SJSA1 (cell line): Measurements from ENCODE around the gene NT5DC1. TPM values are rescaled to one million over a fixed set of nuclear protein-coding genes. Genes with fewer than 3 reads are reported as not detected.

Source experiments
- DNase-seq, 2 experiments: peaks; one replicate each; pipeline ENCODE4 v3.0.0-alpha.2; 2015 to 2020; ENCODE audit warnings: low spot score in 2 of 2, low read depth in 1 of 2
- H3K27ac ChIP-seq: fragments of 250-450 bp; sonication (Bioruptor Pico); 2 replicates; pipeline ENCODE4 v1.5.1; 2020; ENCODE audit warnings: mild to moderate bottlenecking, moderate library complexity
- H3K27me3 ChIP-seq: fragments of 250-450 bp; sonication (Bioruptor Pico); replicated peaks from 2 replicates; pipeline ENCODE4 v1.5.1; 2020; ENCODE audit warnings: mild to moderate bottlenecking, moderate library complexity
- H3K36me3 ChIP-seq: fragments of 250-450 bp; sonication (Bioruptor Pico); 2 replicates; pipeline ENCODE4 v1.5.1; 2020; ENCODE audit warnings: mild to moderate bottlenecking
- H3K4me1 ChIP-seq: fragments of 250-450 bp; sonication (Bioruptor Pico); replicated peaks from 2 replicates; pipeline ENCODE4 v1.6.1; 2021; ENCODE audit warnings: mild to moderate bottlenecking
- H3K4me3 ChIP-seq: fragments of 250-450 bp; sonication (Bioruptor Pico); 2 replicates; pipeline ENCODE4 v1.5.1; 2020; ENCODE audit warnings: mild to moderate bottlenecking
- H3K9me3 ChIP-seq: fragments of 250-450 bp; sonication (Bioruptor Pico); replicated peaks from 2 replicates; pipeline ENCODE4 v1.5.1; 2020; ENCODE audit warnings: mild to moderate bottlenecking
- total RNA-seq: library from RNA; depleted of rRNA; stranded (reverse); fragments of >200 nt; shearing (Covaris generic); gene quantifications from 2 replicates; pipeline ENCODE4 v1.2.3, GENCODE V29; 2014

NT5DC1 gene
- total RNA-seq, 1 experiment from 2014 or later: 10.0 TPM

GRCh38 chr6:116200619-116201249 lies 100.1 kb downstream of the NT5DC1 start:
- Histone ChIP-seq H3K27me3 (no peaks in the 10 kb centered on the region), H3K4me3 (no peak overlapping the region), H3K27ac (no peak overlapping the region), H3K9me3 (no peaks in the 10 kb centered on the region), H3K4me1 (no peaks in the 10 kb centered on the region), H3K36me3 (no peaks in the 10 kb centered on the region)
- DNase-seq: no peak

DNA sequence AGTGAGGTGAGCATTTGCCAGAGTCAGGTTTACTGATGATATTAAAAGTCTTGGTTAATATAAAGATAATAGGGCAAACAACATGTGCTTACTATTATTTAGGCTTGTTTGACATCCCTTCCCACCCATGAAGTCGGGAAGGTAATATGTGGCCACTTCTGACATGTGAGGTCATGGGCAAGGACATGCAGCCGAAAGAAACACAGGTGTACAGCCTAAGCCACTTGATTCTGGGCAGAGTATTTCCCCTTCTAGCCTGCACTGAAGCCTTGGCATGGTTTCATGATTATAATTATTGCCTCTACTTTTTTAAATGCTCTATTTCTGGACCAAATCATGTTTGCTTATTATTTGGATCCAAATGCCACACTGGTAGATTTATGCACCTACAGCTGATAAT lies 100.9 kb downstream of the NT5DC1 start:
- no peak overlapping the region for H3K4me3 ChIP-seq
- no peaks in the 10 kb centered on the region for H3K36me3 ChIP-seq
- H3K27me3 ChIP-seq: no peaks in the 10 kb centered on the region
- no peaks in the 10 kb centered on the region for H3K9me3 ChIP-seq
- H3K4me1 ChIP-seq: no peaks in the 10 kb centered on the region
- no peak for DNase-seq
- no peak overlapping the region for H3K27ac ChIP-seq

DNA sequence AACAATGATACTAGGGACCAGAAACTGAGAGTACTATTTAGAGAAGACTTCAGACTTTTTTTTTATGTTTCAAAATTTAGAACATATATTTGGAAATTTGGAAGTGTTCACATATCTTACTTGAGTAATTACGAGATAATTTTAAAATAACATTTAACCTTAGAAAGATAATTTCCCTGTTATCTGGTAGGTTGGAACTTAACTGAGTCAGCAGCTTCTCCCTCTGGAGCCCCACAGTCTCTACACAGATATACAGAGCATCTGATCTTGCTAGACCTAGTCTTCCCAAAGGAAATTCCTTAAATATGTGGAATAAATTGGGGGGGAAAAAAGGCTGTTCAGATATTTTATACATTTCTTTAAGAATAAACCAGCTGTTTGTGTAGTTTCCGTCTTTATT lies 104.6 kb downstream of the NT5DC1 start:
- H3K9me3 ChIP-seq: no peaks in the 10 kb centered on the region
- H3K27me3 ChIP-seq: no peaks in the 10 kb centered on the region
- no peak for DNase-seq
- H3K4me1 ChIP-seq: no peaks in the 10 kb centered on the region
- H3K4me3 ChIP-seq: no peak overlapping the region
- no peaks in the 10 kb centered on the region for H3K36me3 ChIP-seq
- no peak overlapping the region for H3K27ac ChIP-seq

DNA sequence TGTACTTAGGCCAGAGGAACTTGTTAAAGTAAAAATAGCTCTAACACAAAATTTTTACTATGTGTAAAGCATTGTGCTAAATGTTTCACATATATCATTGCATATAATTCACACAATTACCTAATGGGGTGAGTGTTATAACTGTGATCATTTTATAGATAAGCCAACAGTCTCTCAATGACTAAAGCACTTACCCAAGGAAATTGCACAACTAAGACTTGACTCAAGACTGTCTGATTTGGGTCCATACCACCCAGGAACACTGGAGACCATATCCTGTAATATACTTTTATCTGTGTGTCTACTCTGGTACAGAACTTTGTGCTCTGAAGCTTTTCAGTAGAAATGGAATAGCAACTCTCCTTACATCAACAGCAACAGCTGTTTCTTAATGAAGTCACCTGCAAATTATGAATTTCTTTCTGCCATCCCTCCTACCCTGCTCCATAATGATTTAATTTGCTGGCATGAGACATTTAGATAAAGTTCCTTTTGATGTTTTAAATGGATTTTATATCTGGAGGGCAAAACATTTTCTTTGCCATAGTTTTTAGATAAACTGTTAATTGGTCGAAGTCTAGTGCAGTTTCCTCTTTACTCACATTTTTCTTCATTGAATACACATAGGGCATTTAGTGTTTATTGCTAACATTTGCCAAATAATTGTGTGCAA lies 105.7 kb downstream of the NT5DC1 start:
- Histone ChIP-seq H3K4me3 (no peak overlapping the region), H3K27me3 (no peaks in the 10 kb centered on the region), H3K9me3 (no peaks in the 10 kb centered on the region), H3K36me3 (no peaks in the 10 kb centered on the region), H3K27ac (no peak overlapping the region), H3K4me1 (no peaks in the 10 kb centered on the region)
- no peak for DNase-seq

DNA sequence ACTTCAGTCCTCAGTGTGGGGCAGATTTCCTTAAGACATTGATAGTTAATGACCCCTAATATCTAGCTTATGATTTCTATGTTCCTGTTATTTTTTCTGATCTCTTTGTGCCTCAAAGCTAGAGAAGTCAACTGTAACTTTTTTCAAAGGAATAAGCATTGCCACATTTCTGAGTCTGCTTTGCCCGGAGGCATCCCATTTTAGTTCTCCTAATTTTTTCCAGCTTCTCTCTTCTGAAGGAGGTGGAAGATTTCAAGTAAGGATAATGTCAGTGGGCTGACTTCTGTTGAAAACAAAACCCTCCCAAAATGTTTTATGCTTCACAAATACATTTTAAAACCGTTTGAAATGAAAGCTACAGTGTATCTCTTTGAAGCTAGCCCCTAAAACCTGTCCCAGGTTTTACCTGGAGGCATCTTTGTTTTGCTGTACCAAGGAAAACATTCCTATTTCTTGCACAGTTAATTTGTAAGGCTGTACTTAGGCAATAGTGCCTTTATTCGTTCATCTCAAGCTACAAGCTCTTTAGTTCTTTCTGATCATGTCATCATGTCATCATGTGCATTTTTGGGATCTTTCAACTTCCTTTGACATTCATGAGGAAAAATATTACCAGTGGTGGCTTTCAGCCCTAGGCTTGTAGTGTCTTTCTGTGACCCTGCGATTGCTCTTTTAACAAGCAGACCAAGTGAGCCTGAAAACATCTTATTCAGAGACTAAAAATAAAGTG lies 107.6 kb downstream of the NT5DC1 start:
- no peaks in the 10 kb centered on the region for H3K27me3 ChIP-seq
- no peaks in the 10 kb centered on the region for H3K9me3 ChIP-seq
- no peak overlapping the region for H3K4me3 ChIP-seq
- H3K36me3 ChIP-seq: no peaks in the 10 kb centered on the region
- H3K4me1 ChIP-seq: no peaks in the 10 kb centered on the region
- H3K27ac ChIP-seq: no peak overlapping the region
- no peak for DNase-seq

GRCh38 chr6:116210316-116210715 lies 109.7 kb downstream of the NT5DC1 start:
- DNase-seq: no peak
- H3K4me3 ChIP-seq: no peak overlapping the region
- H3K9me3 ChIP-seq: no peaks in the 10 kb centered on the region
- no peaks in the 10 kb centered on the region for H3K36me3 ChIP-seq
- no peaks in the 10 kb centered on the region for H3K27me3 ChIP-seq
- no peaks in the 10 kb centered on the region for H3K4me1 ChIP-seq
- H3K27ac ChIP-seq: no peak overlapping the region

- no peak overlapping the region for H3K4me3 ChIP-seq
- H3K9me3 ChIP-seq: no peaks in the 10 kb centered on the region
- no peak for DNase-seq
- no peaks in the 10 kb centered on the region for H3K36me3 ChIP-seq
- no peaks in the 10 kb centered on the region for H3K27me3 ChIP-seq
- no peak overlapping the region for H3K27ac ChIP-seq
- H3K4me1 ChIP-seq: no peaks in the 10 kb centered on the region
Measured at GRCh38 chr6:116210750-116211425, 110.2 kb downstream of the NT5DC1 start.

DNA sequence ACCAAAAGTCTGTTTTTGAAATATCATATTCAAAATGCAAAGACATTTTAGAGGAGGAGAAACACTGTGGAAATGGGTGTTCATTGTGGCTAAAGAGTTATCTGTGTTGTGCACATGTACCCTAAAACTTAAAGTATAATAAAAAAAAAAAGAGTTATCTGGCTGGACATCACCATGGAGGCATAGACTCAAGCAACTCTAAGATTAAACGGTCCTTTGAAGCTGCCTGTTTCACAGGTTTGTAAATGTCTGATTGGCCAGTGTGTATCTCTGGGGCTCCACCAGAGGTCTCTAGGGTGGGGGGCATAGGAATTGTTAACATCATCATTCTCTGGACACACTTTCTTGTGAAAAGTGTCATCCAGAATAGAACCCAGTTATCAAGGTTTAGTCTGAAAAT lies 114.0 kb downstream of the NT5DC1 start:
- Histone ChIP-seq H3K36me3 (no peaks in the 10 kb centered on the region), H3K4me1 (no peaks in the 10 kb centered on the region), H3K4me3 (no peak overlapping the region), H3K9me3 (no peaks in the 10 kb centered on the region), H3K27ac (no peak overlapping the region), H3K27me3 (no peaks in the 10 kb centered on the region)
- DNase-seq: no peak

DNA sequence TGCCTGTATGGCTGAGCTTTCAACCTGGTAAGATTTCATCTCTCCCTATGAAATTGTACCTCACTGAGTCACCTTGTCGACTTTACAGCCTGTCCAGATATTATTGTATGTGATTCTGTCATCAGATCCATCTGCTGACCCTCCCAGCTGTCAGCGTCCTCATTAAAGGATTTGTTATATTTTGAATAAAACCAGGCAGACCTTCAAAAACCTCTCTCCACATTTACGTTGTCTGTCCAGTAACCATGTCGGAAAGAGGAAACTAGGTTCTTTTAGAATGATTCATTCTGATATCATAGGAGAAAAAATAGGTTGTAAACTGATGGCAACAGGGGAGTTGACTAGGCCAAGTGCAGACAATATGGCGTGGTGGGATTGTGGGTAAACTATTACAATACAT lies 114.8 kb downstream of the NT5DC1 start:
- Histone ChIP-seq H3K27ac (no peak overlapping the region), H3K4me1 (peaks cover 3% of the 10 kb centered on the region), H3K4me3 (no peak overlapping the region), H3K9me3 (no peaks in the 10 kb centered on the region), H3K27me3 (no peaks in the 10 kb centered on the region), H3K36me3 (no peaks in the 10 kb centered on the region)
- no peak for DNase-seq

DNA sequence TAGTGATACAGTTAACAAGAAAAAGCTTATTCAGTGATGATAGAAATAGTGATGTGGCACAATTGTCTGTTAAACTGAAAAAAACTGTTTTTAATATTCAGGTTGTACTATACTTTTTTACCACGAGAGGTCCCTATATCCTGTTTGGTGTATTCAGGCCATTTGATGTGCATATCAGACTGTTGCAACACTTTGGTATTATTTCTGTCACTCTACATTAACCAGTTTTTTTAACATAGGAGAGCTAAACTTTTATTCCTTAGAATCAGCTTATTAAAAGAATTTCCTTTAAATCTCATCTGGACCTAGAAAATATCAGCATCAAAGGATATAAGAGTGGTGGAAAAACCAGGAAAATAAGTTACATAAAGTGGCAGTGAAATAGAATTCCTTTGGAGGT lies 116.4 kb downstream of the NT5DC1 start:
- Histone ChIP-seq H3K9me3 (no peaks in the 10 kb centered on the region), H3K27ac (no peak overlapping the region), H3K27me3 (no peaks in the 10 kb centered on the region), H3K36me3 (no peaks in the 10 kb centered on the region), H3K4me1 (peaks cover 5% of the 10 kb centered on the region), H3K4me3 (no peak overlapping the region)
- peak in 1 of 2 experiments; percentile 37 for DNase-seq

- peaks cover 5% of the 10 kb centered on the region for H3K4me1 ChIP-seq
- no peaks in the 10 kb centered on the region for H3K27me3 ChIP-seq
- no peaks in the 10 kb centered on the region for H3K9me3 ChIP-seq
- H3K4me3 ChIP-seq: no peak overlapping the region
- H3K36me3 ChIP-seq: no peaks in the 10 kb centered on the region
- H3K27ac ChIP-seq: no peak overlapping the region
- DNase-seq: no peak
Measured at GRCh38 chr6:116218172-116218633, 117.5 kb downstream of the NT5DC1 start.

GRCh38 chr6:116218866-116219265 lies 118.2 kb downstream of the NT5DC1 start:
- no peak overlapping the region for H3K27ac ChIP-seq
- H3K36me3 ChIP-seq: no peaks in the 10 kb centered on the region
- H3K9me3 ChIP-seq: no peaks in the 10 kb centered on the region
- H3K4me3 ChIP-seq: no peak overlapping the region
- peaks cover 5% of the 10 kb centered on the region for H3K4me1 ChIP-seq
- H3K27me3 ChIP-seq: no peaks in the 10 kb centered on the region
- DNase-seq: no peak

- H3K4me1 ChIP-seq: peaks cover 5% of the 10 kb centered on the region
- H3K4me3 ChIP-seq: no peak overlapping the region
- DNase-seq: no peak
- H3K36me3 ChIP-seq: no peaks in the 10 kb centered on the region
- no peak overlapping the region for H3K27ac ChIP-seq
- H3K9me3 ChIP-seq: no peaks in the 10 kb centered on the region
- no peaks in the 10 kb centered on the region for H3K27me3 ChIP-seq
Measured at GRCh38 chr6:116221067-116221466, 120.4 kb downstream of the NT5DC1 start.

GRCh38 chr6:116221911-116222310 lies 121.3 kb downstream of the NT5DC1 start:
- H3K4me3 ChIP-seq: no peak overlapping the region
- no peak for DNase-seq
- H3K4me1 ChIP-seq: peaks cover 5% of the 10 kb centered on the region
- no peaks in the 10 kb centered on the region for H3K9me3 ChIP-seq
- H3K27me3 ChIP-seq: no peaks in the 10 kb centered on the region
- no peak overlapping the region for H3K27ac ChIP-seq
- no peaks in the 10 kb centered on the region for H3K36me3 ChIP-seq
